Fibroblast of skin of scalp (primary cell): ENCODE measurements around the gene RNF34.

Experiments
- DNase-seq: peaks from one replicate; pipeline ENCODE4 v3.0.0-alpha.2; 2013

Gene RNF34

GRCh38 chr12:121440768-121441167 is 40.9 kb downstream of the RNF34 start:
- DNase-seq: no peak

GRCh38 chr12:121441555-121441954 is 41.6 kb downstream of the RNF34 start:
- no peak for DNase-seq

- DNase-seq: no peak
These were observed 42.4 kb downstream of the RNF34 start for GRCh38 chr12:121442028-121442948.

- DNase-seq: peak; percentile 72
These were observed 43.4 kb downstream of the RNF34 start for GRCh38 chr12:121443193-121443870.

GRCh38 chr12:121443911-121444841 is 44.3 kb downstream of the RNF34 start:
- no peak for DNase-seq

- DNase-seq: no peak
These were observed 44.9 kb downstream of the RNF34 start for GRCh38 chr12:121444842-121445202.

GRCh38 chr12:121446750-121447149 is 46.8 kb downstream of the RNF34 start:
- DNase-seq: no peak

- no peak for DNase-seq
These were observed 48.9 kb downstream of the RNF34 start for GRCh38 chr12:121448771-121449315.

GRCh38 chr12:121451961-121452339 is 52.0 kb downstream of the RNF34 start:
- DNase-seq: peak; percentile 55

- no peak for DNase-seq
These were observed 52.5 kb downstream of the RNF34 start for GRCh38 chr12:121452340-121452984.

GRCh38 chr12:121452985-121453360 is 53.1 kb downstream of the RNF34 start:
- DNase-seq: no peak

- no peak for DNase-seq
These were observed 53.7 kb downstream of the RNF34 start for GRCh38 chr12:121453629-121454028.

- DNase-seq: no peak
These were observed 55.0 kb downstream of the RNF34 start for GRCh38 chr12:121454921-121455320.

GRCh38 chr12:121455766-121456420 is 56.0 kb downstream of the RNF34 start:
- DNase-seq: no peak

- DNase-seq: no peak
These were observed 56.6 kb downstream of the RNF34 start for GRCh38 chr12:121456551-121456950.

GRCh38 chr12:121461048-121461447 is 61.1 kb downstream of the RNF34 start:
- no peak for DNase-seq

GRCh38 chr12:121464331-121464730 is 64.4 kb downstream of the RNF34 start:
- DNase-seq: no peak

- DNase-seq: peak; percentile 25
These were observed 66.2 kb downstream of the RNF34 start for GRCh38 chr12:121465921-121466793.

GRCh38 chr12:121466794-121467637 is 67.1 kb downstream of the RNF34 start:
- peak; percentile 92 for DNase-seq
